GM10847 (cell line): Measurements from ENCODE around the gene KDM4D.

Source experiments
- POLR2A ChIP-seq: IDR thresholded peaks from 2 replicates; pipeline ENCODE4 v1.6.1; 2011; ENCODE audit not compliant: insufficient read length; ENCODE audit errors: extremely low read depth

Gene KDM4D

DNA sequence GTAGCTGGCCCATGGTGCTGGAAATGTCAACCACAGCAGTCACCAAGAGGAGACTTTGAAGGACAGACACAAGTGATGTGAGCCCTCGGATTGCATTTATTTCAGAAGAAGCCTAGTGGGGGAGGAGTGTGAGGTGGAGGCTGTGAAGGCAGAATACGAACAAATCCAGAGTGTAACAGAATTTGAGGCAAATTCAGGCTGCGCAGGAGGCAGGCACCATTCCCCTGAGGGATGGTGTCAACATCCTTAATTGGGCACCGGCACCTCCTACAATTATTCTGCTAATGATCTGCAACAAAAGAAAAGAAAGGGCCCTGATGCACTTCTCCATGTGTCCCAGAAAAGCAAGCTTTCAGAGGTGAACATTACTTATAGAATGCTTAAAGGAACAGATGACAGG, 32.4 kb upstream of the KDM4D start:
- no peak for TF ChIP-seq POLR2A

- TF ChIP-seq POLR2A, result no peak
These were observed 26.7 kb upstream of the KDM4D start for GRCh38 chr11:94946812-94947211.

- TF ChIP-seq POLR2A, result no peak
These were observed 25.4 kb upstream of the KDM4D start for GRCh38 chr11:94948070-94948617.

DNA sequence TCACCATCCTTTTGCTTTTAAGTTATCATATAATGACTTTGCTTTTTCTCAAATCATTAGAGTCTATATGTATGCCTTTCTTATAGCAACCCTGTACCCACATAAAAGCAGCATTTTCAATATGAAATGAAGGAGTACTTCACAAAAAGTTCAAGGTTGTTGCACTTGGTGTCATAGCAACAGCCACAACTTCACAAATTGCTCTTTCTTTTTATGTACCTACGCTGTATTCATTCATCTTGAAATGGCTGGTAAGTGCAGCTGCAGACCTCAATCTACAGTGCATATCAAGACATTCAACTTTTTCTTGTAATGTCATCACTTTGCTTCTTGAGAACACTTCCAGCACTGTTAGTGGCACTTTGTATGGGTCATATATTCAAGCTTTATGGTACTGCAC, 18.8 kb upstream of the KDM4D start:
- no peak for TF ChIP-seq POLR2A

- TF ChIP-seq POLR2A, result no peak
These were observed 16.5 kb upstream of the KDM4D start for GRCh38 chr11:94956963-94957362.

DNA sequence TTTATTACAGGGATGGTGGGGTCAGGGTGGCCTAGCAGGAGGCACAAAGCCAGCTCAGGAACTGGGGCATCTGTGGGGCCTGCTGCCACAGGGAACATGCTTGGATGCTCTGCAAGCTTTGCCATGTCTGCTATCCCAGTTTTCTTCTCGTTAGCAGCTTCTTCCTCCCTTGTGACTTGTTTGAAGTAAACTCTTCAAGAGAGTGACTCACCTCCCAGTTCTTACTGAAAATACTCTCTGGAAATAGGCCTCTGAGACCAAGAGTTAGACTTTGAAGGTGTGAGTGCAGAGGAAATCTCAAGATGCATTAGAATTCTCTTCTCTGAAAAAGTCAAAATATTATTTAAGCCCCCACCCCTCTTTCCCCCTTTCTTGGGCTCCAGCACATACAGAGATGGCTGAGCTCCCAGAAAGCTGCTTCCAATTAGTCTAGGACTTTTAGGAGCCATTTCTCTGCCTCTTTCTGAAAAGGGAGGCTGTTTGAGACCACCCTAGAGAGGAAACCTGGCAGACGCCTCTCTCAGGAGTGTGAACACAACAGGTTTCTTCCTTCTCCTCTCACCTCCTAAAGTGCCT, 15.3 kb upstream of the KDM4D start:
- no peak for TF ChIP-seq POLR2A

GRCh38 chr11:94959179-94959578, 14.3 kb upstream of the KDM4D start:
- TF ChIP-seq POLR2A, result no peak

DNA sequence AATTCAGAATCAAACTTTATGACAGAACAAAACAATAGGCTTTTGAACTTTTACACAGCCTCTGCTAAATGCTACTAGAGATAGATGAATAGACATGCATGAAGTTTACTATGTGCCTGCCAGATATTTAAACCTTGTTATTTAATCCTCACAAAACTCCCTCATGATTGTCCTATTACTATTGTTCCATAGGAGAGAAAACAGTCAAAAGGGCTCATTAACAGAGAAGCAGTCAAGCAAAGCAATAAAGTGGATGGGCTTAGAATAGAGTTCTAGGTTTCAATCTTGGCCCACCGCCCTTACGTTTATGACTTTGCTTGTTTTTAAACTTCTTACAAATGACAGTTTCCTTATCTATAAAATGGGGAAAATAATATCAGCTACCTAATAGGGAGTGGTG, 13.0 kb upstream of the KDM4D start:
- TF ChIP-seq POLR2A, result no peak

DNA sequence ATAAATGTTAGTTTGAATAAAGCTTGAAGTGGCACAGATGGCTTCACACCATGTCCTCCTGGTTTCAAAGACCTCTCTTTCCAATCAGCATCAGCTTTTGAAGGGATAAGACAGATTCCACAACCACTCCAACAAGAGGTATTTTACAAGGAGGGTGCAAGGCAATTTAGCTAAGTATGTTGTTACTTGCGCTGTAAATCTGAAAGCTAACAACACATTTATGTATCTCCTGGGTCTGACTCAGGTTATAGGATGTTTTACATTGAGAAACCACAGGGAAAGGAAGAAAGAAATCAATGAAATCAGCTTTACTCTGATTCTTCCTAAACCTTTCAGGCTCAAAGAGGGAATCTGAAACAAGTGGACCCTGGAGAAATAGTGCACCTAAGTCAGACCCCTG, 12.3 kb upstream of the KDM4D start:
- TF ChIP-seq POLR2A, result no peak

GRCh38 chr11:94964934-94965333, 8.6 kb upstream of the KDM4D start:
- TF ChIP-seq POLR2A, result no peak

DNA sequence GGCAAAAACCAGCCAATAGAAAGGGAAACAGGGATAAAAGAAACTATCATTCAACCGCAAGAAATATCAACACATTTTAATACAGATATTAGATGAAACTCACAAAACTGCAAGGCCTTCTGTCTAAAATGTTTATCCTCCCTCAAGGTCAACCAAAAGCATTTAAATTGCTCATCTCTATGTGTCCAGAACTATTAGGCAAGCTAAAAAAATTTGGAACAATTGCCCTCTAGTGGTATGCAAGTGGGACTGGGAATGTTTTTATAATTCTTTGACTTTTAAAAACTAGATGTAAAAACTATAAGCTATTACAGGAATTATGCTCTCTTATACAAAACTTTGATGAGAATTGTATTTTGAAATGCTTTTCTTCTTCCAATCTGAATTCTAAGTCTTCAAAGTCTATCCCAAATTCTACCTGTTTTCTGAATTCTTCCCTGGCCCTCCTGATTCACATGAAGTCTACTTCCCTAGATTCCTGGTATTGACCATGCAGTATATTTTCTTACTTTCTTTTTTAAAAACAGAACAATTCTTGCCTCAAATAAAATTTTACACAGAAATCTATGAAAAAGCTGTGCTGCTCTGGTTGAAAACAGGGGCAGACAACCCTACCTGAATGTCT, 5.1 kb upstream of the KDM4D start:
- TF ChIP-seq POLR2A, result no peak

GRCh38 chr11:94972700-94973098, 810 bp upstream of the KDM4D start:
- TF ChIP-seq POLR2A, result no peak

- no peak for TF ChIP-seq POLR2A
These were observed 669 bp downstream of the KDM4D start for GRCh38 chr11:94974178-94974577.

DNA sequence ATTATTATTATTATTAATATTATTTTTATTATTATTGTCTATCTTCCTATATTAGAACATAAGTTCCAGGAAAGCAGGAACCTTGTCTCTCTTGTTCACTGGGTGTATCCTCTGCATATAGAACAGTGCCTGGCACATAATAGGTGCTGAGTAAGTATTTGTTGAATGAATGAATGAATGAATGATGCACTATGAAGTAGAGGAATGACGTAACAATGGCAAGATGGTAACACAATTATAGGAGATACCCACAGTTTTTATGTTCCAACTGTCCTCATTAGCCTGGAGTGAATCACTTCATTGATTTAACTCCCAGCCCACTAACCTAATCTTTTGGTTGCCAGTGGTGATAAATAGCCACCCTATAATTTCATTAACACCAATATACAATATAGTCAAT, 2.1 kb downstream of the KDM4D start:
- no peak for TF ChIP-seq POLR2A

DNA sequence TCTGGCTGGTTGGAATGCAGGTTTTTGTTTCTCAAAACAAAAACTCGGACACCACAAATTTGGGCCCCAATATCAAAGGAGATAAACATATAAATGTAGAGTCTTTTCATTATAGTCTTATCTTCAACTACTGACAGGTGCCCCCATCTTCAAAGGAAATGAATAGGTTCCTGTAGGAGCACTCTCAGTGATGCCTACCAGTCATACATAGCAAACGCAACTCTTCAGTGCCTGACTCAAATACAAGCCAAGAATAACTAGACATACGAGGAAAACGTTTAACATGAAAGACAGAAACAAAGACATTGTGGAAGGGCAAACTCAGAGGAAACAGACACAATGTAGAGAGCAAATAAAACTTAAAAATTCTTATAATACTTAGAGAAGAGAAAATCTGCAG, 13.9 kb downstream of the KDM4D start:
- TF ChIP-seq POLR2A, result no peak

- TF ChIP-seq POLR2A, result no peak
These were observed 15.2 kb downstream of the KDM4D start for GRCh38 chr11:94988748-94989147.

GRCh38 chr11:94993400-94993943, 20.0 kb downstream of the KDM4D start:
- no peak for TF ChIP-seq POLR2A

DNA sequence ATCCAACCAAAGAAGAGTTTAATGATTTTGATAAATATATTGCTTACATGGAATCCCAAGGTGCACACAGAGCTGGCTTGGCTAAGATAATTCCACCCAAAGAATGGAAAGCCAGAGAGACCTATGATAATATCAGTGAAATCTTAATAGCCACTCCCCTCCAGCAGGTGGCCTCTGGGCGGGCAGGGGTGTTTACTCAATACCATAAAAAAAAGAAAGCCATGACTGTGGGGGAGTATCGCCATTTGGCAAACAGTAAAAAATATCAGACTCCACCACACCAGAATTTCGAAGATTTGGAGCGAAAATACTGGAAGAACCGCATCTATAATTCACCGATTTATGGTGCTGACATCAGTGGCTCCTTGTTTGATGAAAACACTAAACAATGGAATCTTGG, 23.9 kb downstream of the KDM4D start:
- no peak for TF ChIP-seq POLR2A

GRCh38 chr11:94998285-94998684, 24.8 kb downstream of the KDM4D start:
- no peak for TF ChIP-seq POLR2A
